Measurements from ENCODE around the gene USP3.

Gene USP3

GRCh38 chr15:63582718-63583426 is 78.5 kb downstream of the USP3 start:
- DNase-seq (ENCODE audit: low read depth in 4 of 4, low spot score in 1 of 4), result no peak

GRCh38 chr15:63586790-63587189 is 82.4 kb downstream of the USP3 start:
- DNase-seq (ENCODE audit: low read depth in 4 of 4, low spot score in 1 of 4), result no peak

DNA sequence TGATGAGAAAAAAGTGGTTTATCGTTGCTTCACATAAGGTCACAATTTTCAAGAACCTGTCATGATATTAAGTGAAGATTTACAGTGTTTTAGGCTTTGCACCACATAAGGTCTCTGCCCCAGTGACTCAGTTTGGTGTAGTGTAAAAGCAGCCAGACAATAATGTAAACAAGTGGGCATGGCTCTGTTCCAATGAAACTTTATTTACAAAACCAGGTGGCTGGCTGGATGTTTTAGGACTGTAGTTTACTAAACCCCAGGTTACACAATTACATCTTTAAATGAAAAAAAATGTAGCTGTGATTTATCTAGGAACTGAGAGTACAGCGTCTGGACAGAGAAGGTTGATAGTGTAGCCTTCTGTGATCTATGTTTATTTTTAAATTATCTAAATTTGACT is 83.1 kb downstream of the USP3 start:
- no peak for DNase-seq (ENCODE audit: low read depth in 4 of 4, low spot score in 1 of 4)

GRCh38 chr15:63588826-63589225 is 84.4 kb downstream of the USP3 start:
- DNase-seq (ENCODE audit: low read depth in 4 of 4, low spot score in 1 of 4), result no peak

GRCh38 chr15:63593705-63594671 is 89.6 kb downstream of the USP3 start:
- peak in 1 of 4 experiments; percentile 45 for DNase-seq (ENCODE audit: low read depth in 4 of 4, low spot score in 1 of 4)

DNA sequence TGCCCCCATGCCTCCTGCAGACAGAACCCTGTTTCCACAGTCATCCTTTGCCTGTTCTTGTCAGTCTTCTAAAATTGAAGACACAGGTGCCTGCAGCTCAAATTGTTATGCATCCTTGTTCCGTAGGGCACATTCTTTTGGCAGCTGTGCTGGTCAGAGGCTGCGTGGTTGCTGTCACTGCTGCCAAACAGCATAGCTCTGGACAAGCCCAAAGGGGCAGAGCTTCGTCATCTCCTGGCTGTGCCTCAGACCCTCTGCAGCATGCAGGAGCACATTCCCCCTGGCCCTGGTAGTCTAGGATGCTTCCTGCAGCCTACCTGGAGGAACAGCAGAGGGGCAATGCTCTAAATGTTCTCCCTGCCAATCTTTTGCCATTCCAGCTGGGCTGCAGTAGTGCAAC is 90.7 kb downstream of the USP3 start:
- DNase-seq (ENCODE audit: low read depth in 4 of 4, low spot score in 1 of 4), result no peak

- no peak for DNase-seq (ENCODE audit: low read depth in 4 of 4, low spot score in 1 of 4)
Measured at GRCh38 chr15:63595688-63596087, 91.3 kb downstream of the USP3 start.

GRCh38 chr15:63596676-63597037 is 92.3 kb downstream of the USP3 start:
- no peak for DNase-seq (ENCODE audit: low read depth in 4 of 4, low spot score in 1 of 4)

DNA sequence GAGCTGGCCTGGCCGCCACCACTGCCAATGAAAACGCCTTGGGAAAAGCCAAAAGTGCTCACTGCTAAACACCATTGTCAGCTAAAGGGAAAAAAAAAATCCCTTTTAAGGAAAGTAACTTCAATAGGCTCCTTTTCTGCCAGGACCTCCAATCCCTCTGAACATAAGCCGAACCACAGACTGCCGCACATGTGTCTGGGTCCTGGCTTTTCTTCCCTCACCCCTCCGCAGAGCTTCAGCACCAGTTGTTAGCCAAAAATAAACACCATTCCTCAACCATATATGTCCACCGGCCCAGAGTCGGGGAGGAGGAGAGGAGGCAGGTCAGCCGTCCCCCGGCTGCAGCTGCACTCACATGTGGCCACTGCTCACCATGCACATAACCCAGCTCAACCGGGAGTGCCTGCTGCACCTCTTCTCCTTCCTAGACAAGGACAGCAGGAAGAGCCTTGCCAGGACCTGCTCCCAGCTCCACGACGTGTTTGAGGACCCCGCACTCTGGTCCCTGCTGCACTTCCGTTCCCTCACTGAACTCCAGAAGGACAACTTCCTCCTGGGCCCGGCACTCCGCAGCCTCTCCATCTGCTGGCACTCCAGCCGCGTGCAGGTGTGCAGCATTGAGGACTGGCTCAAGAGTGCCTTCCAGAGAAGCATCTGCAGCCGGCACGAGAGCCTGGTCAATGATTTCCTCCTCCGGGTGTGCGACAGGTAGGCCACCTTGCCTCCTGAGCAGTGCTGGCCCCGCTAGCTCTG is 92.8 kb downstream of the USP3 start, which contains the start of gene FBXL22:
FBXL22 (plus strand) TSS at position 350 of the 753 bp plus-strand sequence; CDS start at position 356, 6 bp downstream.
- DNase-seq (ENCODE audit: low read depth in 4 of 4, low spot score in 1 of 4), result no peak

DNA sequence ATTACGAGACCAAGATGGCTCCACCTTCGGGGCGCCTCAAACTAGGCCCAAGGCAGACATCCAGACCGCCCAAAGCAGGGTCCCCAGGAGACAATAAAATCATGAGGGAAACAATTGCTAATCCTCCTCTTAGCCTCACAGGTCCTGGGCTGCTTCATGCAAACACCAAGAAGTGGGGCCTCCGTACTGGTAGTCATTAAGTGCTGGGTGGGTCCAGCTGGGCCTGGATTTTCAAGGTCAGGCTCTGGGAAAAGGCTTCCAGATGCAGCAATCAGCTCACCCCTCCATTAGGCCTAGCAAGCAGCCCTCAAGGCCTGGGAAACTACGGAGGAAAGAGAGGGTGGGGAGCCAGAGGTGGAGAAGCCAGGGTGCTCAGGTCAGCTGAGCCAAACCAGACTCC is 93.4 kb downstream of the USP3 start:
- no peak for DNase-seq (ENCODE audit: low read depth in 4 of 4, low spot score in 1 of 4)

DNA sequence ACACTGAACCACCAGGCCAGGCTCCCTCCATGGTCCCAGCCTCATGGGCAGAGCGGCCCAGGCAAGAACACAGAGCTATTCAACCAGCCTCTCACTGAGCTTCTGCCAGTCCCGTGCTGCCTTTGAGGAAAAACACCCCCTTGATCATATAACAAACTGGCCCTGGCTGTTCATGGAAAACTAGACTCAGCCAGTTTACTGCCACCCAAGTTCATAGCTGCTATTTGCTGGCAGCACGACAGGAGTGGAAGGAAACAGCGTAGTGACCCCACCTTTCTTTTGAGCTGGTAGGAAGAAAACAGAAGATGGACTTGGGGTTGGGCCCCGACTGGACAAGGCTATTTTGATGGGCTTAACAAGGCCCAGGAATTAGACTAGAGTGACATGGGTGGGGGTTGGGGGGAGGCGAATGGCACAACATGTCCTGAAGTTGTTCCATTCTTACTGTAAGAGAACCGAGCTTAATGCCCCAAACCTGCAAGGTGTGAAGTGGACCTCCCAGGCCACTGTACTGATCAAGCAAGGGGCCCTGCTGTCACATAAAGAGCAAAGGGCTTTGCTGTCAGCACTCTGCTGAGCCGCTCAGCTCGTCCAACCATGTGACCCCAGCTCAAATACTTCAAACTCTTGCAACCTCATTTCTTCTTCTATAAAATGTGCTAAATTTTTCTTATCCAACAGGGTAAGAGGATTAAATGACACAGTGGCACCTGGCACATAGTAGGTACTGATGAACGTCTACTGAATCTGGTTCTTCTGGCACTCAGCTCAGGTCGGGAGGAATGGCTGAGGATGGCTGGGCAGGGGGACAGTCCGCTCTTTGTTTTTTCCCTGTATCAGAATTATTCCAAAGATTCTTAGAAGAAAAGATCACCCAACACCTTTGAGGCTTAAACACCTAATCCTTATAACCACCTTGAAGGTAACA is 94.3 kb downstream of the USP3 start:
- no peak for DNase-seq (ENCODE audit: low read depth in 4 of 4, low spot score in 1 of 4)

DNA sequence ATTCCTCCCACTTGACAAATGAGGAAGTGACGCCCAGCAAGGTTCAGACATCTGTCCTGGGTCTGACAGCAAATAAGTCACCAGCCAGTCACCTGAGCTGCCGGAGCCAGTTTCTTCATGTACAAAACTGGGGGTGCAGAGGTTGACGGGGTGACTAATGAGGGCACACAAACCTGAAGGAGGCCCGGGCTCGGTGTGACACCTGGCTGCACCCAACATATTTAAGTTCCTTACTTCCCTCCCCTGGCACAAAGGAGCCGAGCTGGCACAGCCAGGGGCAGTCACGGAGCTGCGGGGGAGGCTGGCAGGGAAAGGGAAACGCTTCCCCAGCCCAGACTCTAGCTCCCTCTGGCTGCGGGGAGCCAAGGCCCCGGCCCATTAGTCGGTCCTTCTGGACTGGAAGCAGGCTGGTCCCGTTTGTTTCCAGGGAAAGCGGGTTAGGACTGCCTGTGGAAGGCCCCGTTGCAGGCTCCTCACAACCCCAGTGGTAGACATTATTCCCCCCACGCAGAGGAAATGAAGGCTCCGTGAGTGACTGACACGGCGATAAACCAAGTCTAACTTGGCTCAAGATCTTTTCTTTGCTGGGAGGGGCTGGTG is 95.1 kb downstream of the USP3 start:
- DNase-seq (ENCODE audit: low read depth in 4 of 4, low spot score in 1 of 4), result peak in 1 of 4 experiments; percentile 18

DNA sequence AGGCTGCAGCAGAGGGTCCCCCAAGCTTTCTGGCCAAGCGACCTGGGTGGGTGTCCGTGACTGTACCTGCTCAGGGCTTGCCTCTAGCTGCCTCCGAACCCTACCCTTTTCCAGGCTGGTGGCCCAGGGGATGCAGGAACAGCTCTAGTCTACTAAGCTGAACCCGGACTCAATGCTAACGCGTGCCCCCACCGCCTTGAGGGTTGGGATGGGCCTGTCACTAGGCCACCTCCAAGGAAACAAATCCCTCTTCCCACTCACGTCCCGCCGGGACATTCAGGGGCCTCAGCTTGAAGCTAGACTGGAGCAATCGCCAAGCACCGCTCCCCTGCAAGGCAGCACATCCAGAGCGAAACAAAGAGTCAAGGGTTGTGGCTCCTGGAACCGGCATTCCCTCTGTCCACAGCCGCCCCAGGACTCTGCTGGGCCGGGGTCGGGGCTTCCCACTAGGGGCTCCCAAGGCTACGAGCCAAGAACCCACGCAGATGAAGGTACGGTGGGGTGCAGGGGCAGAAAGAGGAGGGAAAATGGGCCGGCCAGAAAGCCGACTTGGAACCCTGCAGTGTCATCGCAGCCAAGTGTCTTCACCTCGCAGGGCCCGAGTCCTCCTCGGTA is 95.7 kb downstream of the USP3 start:
- DNase-seq (ENCODE audit: low read depth in 4 of 4, low spot score in 1 of 4), result peak in 1 of 4 experiments; percentile 25

DNA sequence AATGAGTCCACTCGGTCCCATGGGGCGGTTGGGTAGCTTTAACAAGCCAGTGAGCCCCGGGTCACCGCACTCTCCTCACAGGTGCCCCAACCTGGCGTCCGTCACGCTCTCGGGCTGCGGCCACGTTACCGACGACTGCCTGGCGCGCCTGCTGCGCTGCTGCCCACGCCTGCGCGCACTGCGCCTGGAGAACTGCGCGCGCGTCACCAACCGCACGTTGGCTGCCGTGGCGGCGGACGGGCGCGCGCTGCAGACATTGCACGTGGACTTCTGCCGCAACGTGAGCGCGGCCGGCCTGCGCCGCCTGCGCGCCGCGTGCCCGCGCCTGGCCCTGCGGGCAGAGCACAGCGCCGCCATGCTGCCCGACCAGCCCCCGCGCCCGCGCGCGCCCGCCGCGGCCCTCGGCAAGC is 96.2 kb downstream of the USP3 start:
- DNase-seq (ENCODE audit: low read depth in 4 of 4, low spot score in 1 of 4), result peak; percentile 73 to 86 (median 82)

- DNase-seq (ENCODE audit: low read depth in 4 of 4, low spot score in 1 of 4), result peak in 2 of 4 experiments; percentile 30 to 36
Measured at GRCh38 chr15:63601026-63601703, 96.8 kb downstream of the USP3 start.

DNA sequence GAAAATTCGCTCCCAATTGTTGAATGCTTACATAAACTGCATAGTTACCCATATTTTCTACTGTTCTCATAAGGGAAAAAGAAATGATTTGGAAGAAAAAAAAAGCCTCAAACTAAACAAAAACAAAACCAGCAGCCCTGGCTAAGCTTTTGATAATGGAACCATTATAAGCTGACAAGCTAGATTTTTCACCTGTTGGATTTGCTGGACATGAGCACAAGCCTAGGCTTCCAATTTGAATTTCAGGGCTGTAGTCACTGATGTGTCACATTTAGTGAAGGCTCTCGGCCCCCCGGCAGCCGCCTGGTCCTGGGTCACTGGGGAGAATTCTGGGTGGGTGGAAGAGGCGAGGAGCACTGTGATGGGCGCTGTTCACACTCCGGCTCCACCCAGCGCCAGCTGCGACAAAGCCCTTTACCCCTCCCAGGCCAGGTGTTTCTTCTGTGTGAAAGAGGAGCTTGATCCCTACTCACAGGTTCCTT is 97.4 kb downstream of the USP3 start:
- no peak for DNase-seq (ENCODE audit: low read depth in 4 of 4, low spot score in 1 of 4)

- no peak for DNase-seq (ENCODE audit: low read depth in 4 of 4, low spot score in 1 of 4)
Measured at GRCh38 chr15:63602595-63602994, 98.2 kb downstream of the USP3 start.

DNA sequence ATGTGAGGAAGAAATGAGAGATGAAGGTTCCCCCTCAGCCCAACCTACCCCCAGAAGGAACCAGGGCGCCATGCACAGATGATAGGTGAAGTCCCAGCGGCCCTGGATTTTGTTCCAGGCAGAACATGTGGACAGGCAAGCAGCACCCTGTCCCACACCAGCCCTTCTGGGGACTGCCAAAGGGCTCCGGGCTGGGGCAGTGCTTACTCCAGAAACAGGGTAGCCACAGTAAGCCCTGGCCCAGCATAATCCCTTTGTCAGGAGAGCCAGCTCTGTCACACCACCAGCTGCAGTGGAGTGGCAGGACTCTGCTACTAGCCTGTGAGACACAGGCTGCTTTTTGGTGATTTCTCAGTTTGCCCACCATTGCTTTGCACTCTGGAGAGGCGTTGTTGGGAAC is 99.1 kb downstream of the USP3 start:
- no peak for DNase-seq (ENCODE audit: low read depth in 4 of 4, low spot score in 1 of 4)

GRCh38 chr15:63604281-63604680 is 99.9 kb downstream of the USP3 start:
- no peak for DNase-seq (ENCODE audit: low read depth in 4 of 4, low spot score in 1 of 4)

Measured in stimulated activated CD4-positive, alpha-beta T cell treated with anti-CD3 and anti-CD28 coated beads, Interleukin-1b, Interleukin-23, amount 100 ng/mL, for 24 hours (primary cell).